Measurements from ENCODE around the gene ZFPM1. TPM values are rescaled to one million over a fixed set of nuclear protein-coding genes. Genes with fewer than 3 reads are reported as not detected.

Gene ZFPM1
- total RNA-seq (1 to 10 TPM; 2.3 to 2.9 (median 2.6) TPM), polyA plus RNA-seq (1 to 10 TPM in 1 of 3 donors, under 1 TPM in 2; 0.43 to 1.4 (median 0.56) TPM)
- long read RNA-seq, donor 1, partial matches to known transcripts = 0 of 5 reads
- long read RNA-seq, donor 1, other reads (novel, unspliced or antisense) = 5 of 5 reads
- long read RNA-seq, donor 2, partial matches to known transcripts = 0 of 12 reads
- long read RNA-seq, donor 2, other reads (novel, unspliced or antisense) = 12 of 12 reads

- TF ChIP-seq CTCF (IDR thresholded peaks at IDR 0.05) = no peak
- peaks cover 13% of the 10 kb centered on the region for H3K4me1 ChIP-seq
- H3K9me3 ChIP-seq = no peaks in the 10 kb centered on the region
- peak within 1 kb of the TSS; percentile 71 for H3K27ac ChIP-seq
- no peaks in the 10 kb centered on the region for H3K36me3 ChIP-seq (ENCODE audit: insufficient read depth in 1 of 2, low read depth in 1 of 2)
- WGBS, 3 donors = 0 to 2% (median 1%) methylated on average over 24 to 57 of the region's 57 CpGs
- ATAC-seq = no peak
- intact Hi-C loops (cut with DNase I) = no loop called here
- DNase-seq = no peak
- H3K27me3 ChIP-seq (ENCODE audit: insufficient read depth in 3 of 3, low read length in 2 of 3) = peaks cover 0 to 50% (median 12%) of the 10 kb centered on the region in 3 donors
- peak within 1 kb of the TSS; percentile 68 for H3K4me3 ChIP-seq
Observed at GRCh38 chr16:88453217-88453531, at the start of gene ZFPM1. Gene ZFPM1 (plus strand): TSS chr16:88453280. CDS start chr16:88453639, 359 bp downstream.

GRCh38 chr16:88403794-88404581 is 49.1 kb upstream of the ZFPM1 start:
- WGBS, 3 donors = 86 to 91% (median 87%) methylated on average over 22 of the region's 22 CpGs
- TF ChIP-seq CTCF (IDR thresholded peaks at IDR 0.05) = no peak

GRCh38 chr16:88404769-88405168 is 48.3 kb upstream of the ZFPM1 start:
- no peak for TF ChIP-seq CTCF (IDR thresholded peaks at IDR 0.05)
- H3K4me1 ChIP-seq = peaks cover 6% of the 10 kb centered on the region
- H3K27me3 ChIP-seq (ENCODE audit: insufficient read depth in 3 of 3, low read length in 2 of 3) = no peaks in the 10 kb centered on the region
- no peak overlapping the region for H3K4me3 ChIP-seq
- no peaks in the 10 kb centered on the region for H3K9me3 ChIP-seq
- no peak overlapping the region for H3K27ac ChIP-seq
- WGBS, 3 donors = 82 to 97% (median 90%) methylated on average over 6 of the region's 6 CpGs
- no peaks in the 10 kb centered on the region for H3K36me3 ChIP-seq (ENCODE audit: insufficient read depth in 1 of 2, low read depth in 1 of 2)
- ATAC-seq = no peak
- intact Hi-C loops (cut with DNase I) = no loop called here
- DNase-seq = no peak

More at GRCh38 chr16:88403794-88404581, 49.1 kb upstream of the ZFPM1 start:
- intact Hi-C loops (cut with DNase I) = no loop called here
- Histone ChIP-seq H3K4me3 (no peak overlapping the region), H3K4me1 (peaks cover 6% of the 10 kb centered on the region), H3K27me3 (ENCODE audit: insufficient read depth in 3 of 3, low read length in 2 of 3) (no peaks in the 10 kb centered on the region), H3K36me3 (ENCODE audit: insufficient read depth in 1 of 2, low read depth in 1 of 2) (no peaks in the 10 kb centered on the region), H3K9me3 (no peaks in the 10 kb centered on the region), H3K27ac (no peak overlapping the region)
- DNase-seq = no peak
- no peak for ATAC-seq

- DNase-seq (peak in 1 of 2 donors; percentile 55), ATAC-seq (peak; percentile 56 to 87 (median 64))
- intact Hi-C loops (cut with DNase I) = no loop called here
- TF ChIP-seq CTCF (IDR thresholded peaks at IDR 0.05) = no peak
- WGBS, 3 donors = 37 to 50% (median 40%) methylated on average over 28 to 29 of the region's 29 CpGs
- Histone ChIP-seq H3K9me3 (no peaks in the 10 kb centered on the region), H3K27ac (no peak overlapping the region), H3K4me1 (peaks cover 6% of the 10 kb centered on the region), H3K4me3 (peak overlapping the region; percentile 25), H3K27me3 (ENCODE audit: insufficient read depth in 3 of 3, low read length in 2 of 3) (no peaks in the 10 kb centered on the region), H3K36me3 (ENCODE audit: insufficient read depth in 1 of 2, low read depth in 1 of 2) (no peaks in the 10 kb centered on the region)
Observed at GRCh38 chr16:88405216-88406060, 47.6 kb upstream of the ZFPM1 start.
